ENCODE results near the gene LACRT. TPM values are rescaled to one million over a fixed set of nuclear protein-coding genes. Genes with fewer than 3 reads are reported as not detected.
"Not testable (repeated sequence)": the region's sequence is repeated elsewhere in the genome, so short reads cannot be mapped to it uniquely, and the experiment has no call there.

The LACRT gene, protein sequence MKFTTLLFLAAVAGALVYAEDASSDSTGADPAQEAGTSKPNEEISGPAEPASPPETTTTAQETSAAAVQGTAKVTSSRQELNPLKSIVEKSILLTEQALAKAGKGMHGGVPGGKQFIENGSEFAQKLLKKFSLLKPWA
- total RNA-seq, result not detected
- polyA plus RNA-seq, result not detected

DNA sequence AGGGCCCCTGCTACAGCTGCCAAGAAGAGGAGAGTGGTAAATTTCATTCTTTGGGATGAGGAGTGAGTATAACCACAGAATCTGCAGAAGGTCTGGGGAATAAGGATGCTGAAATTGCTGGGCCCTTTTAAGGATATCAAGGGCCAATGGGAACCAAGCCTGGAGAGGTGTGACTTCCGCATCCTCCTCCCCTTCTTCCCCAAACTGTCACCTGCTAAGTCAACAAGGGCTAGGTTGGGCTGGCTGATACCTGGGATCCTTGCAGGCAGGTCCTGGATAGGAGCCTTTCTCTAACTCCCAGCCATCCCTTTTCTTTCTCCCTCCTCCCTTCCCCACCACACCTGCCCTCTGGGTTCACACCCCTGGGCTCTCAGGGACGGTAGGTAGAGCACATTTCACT, at the start of gene LACRT:
Gene LACRT (minus strand): TSS at position 101 of the 400 bp plus-strand sequence. CDS start 54 bp downstream, at position 47.
- ChIA-PET POLR2A (no interaction called here), CTCF (no interaction called here)
- Histone ChIP-seq H3K4me3 (ENCODE audit: low read length) (no peak within 1 kb of the TSS), H3K36me3 (ENCODE audit: insufficient read depth, low read length) (no peaks in the 10 kb centered on the region), H3K27me3 (ENCODE audit: insufficient read depth, low read length, poor library complexity, severe bottlenecking) (no peaks in the 10 kb centered on the region), H3K4me1 (ENCODE audit: insufficient read depth, low read length) (no peaks in the 10 kb centered on the region), H3K27ac (ENCODE audit: low read depth, low read length) (no peak within 1 kb of the TSS), H3K9me3 (ENCODE audit: low read length) (no peaks in the 10 kb centered on the region)
- Mint-ChIP-seq H3K36me3 (peaks cover 0 to 1% (median 0%) of the 10 kb centered on the region in 3 donors), H3K9me3 (no peaks in the 10 kb centered on the region), H3K27me3 (peaks cover 18 to 49% of the 10 kb centered on the region in 2 donors), H3K4me1 (no peaks in the 10 kb centered on the region), H3K27ac (peak within 1 kb of the TSS in 1 of 8 donors; percentile 57), H3K4me3 (no peak within 1 kb of the TSS)
- no peak for DNase-seq

DNA sequence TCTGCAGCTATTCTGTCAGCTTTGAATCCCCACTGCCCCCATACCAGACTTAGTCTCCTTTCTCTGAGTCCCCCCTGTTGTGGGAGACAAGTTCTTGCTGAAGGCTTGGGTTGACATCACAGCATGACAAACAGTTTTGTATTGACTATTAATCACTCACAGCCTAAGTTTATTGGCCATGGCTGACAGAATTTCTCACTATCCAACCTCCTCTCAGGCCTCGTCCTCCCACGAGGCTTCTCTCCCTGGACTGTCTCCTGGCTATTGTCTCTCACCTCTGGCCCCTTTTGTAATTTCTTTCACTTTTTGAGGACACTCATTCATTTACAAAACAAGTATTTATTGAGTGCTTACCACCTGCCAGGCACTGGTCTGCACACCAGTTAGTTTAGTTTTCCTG, 48.7 kb upstream of the LACRT start:
- peaks cover 0 to 6% (median 2%) of the 10 kb centered on the region in 5 donors for H3K9me3 Mint-ChIP-seq
- DNase-seq, result no peak
- no peaks in the 10 kb centered on the region for H3K36me3 ChIP-seq (ENCODE audit: insufficient read depth, low read length)
- no peaks in the 10 kb centered on the region for H3K4me1 ChIP-seq (ENCODE audit: insufficient read depth, low read length)
- H3K9me3 ChIP-seq (ENCODE audit: low read length), result no peaks in the 10 kb centered on the region
- no peak overlapping the region for H3K4me3 ChIP-seq (ENCODE audit: low read length)
- POLR2A ChIA-PET, result interaction anchor here (0.5 kb wide), 1 partner anchor 66 kb away, joined by 8 read pairs; no protein-coding TSS in a partner anchor
- peaks cover 27 to 83% of the 10 kb centered on the region in 2 donors for H3K27me3 Mint-ChIP-seq
- H3K27me3 ChIP-seq (ENCODE audit: insufficient read depth, low read length, poor library complexity, severe bottlenecking), result peaks cover 7% of the 10 kb centered on the region
- no peak overlapping the region for H3K4me3 Mint-ChIP-seq
- no peaks in the 10 kb centered on the region for H3K4me1 Mint-ChIP-seq
- CTCF ChIA-PET, result interaction anchor here (1.1 kb wide), 1 partner anchor 389 kb away, joined by 4 read pairs; no protein-coding TSS in a partner anchor
- H3K27ac Mint-ChIP-seq, result no peak overlapping the region
- no peaks in the 10 kb centered on the region for H3K36me3 Mint-ChIP-seq
- H3K27ac ChIP-seq (ENCODE audit: low read depth, low read length), result no peak overlapping the region

DNA sequence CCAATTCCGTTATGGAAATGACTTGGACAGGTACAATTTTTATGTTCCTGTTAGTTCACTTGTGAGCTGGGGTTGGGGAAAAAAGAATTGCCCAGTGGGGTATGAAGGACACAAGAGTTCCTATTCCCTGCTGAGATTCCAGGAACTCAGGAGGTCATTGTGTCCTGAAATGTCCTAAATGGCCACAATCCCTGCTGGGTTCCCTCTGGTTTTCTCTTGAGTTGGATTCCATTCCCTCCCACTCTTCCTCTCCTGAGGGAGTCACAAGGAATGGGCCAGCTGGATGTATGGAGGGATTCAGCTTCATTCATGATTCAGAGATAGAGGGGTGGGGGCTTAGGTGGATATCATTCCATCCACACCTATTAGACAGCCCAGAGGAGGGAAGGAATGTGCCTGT, 48.0 kb upstream of the LACRT start:
- CTCF ChIA-PET, result interaction anchor here (1.1 kb wide), 1 partner anchor 390 kb away, joined by 4 read pairs; no protein-coding TSS in a partner anchor

GRCh38 chr12:54680374-54680773, 45.7 kb upstream of the LACRT start:
- H3K4me1 ChIP-seq (ENCODE audit: insufficient read depth, low read length), result no peaks in the 10 kb centered on the region
- no peaks in the 10 kb centered on the region for H3K36me3 ChIP-seq (ENCODE audit: insufficient read depth, low read length)
- no peak overlapping the region for H3K4me3 ChIP-seq (ENCODE audit: low read length)
- peaks cover 24 to 83% of the 10 kb centered on the region in 2 donors for H3K27me3 Mint-ChIP-seq
- no peaks in the 10 kb centered on the region for H3K9me3 Mint-ChIP-seq
- no peak overlapping the region for H3K4me3 Mint-ChIP-seq
- peaks cover 7% of the 10 kb centered on the region for H3K27me3 ChIP-seq (ENCODE audit: insufficient read depth, low read length, poor library complexity, severe bottlenecking)
- no peaks in the 10 kb centered on the region for H3K4me1 Mint-ChIP-seq
- CTCF ChIA-PET, result no interaction called here
- H3K27ac ChIP-seq (ENCODE audit: low read depth, low read length), result no peak overlapping the region
- POLR2A ChIA-PET, result no interaction called here
- H3K9me3 ChIP-seq (ENCODE audit: low read length), result no peaks in the 10 kb centered on the region
- no peak for DNase-seq
- no peak overlapping the region for H3K27ac Mint-ChIP-seq
- no peaks in the 10 kb centered on the region for H3K36me3 Mint-ChIP-seq

More for the DNA sequence above, 48.0 kb upstream of the LACRT start:
- H3K27ac ChIP-seq (ENCODE audit: low read depth, low read length), result no peak overlapping the region
- no peak for DNase-seq
- Mint-ChIP-seq H3K27me3 (peaks cover 26 to 83% of the 10 kb centered on the region in 2 donors), H3K4me1 (no peaks in the 10 kb centered on the region), H3K36me3 (no peaks in the 10 kb centered on the region), H3K9me3 (peaks cover 0 to 6% (median 2%) of the 10 kb centered on the region in 5 donors), H3K27ac (no peak overlapping the region), H3K4me3 (no peak overlapping the region)
- POLR2A ChIA-PET, result interaction anchor here (0.5 kb wide), 1 partner anchor 67 kb away, joined by 8 read pairs; no protein-coding TSS in a partner anchor
- no peaks in the 10 kb centered on the region for H3K9me3 ChIP-seq (ENCODE audit: low read length)
- no peaks in the 10 kb centered on the region for H3K4me1 ChIP-seq (ENCODE audit: insufficient read depth, low read length)
- H3K36me3 ChIP-seq (ENCODE audit: insufficient read depth, low read length), result no peaks in the 10 kb centered on the region
- H3K4me3 ChIP-seq (ENCODE audit: low read length), result no peak overlapping the region
- H3K27me3 ChIP-seq (ENCODE audit: insufficient read depth, low read length, poor library complexity, severe bottlenecking), result peaks cover 7% of the 10 kb centered on the region

DNA sequence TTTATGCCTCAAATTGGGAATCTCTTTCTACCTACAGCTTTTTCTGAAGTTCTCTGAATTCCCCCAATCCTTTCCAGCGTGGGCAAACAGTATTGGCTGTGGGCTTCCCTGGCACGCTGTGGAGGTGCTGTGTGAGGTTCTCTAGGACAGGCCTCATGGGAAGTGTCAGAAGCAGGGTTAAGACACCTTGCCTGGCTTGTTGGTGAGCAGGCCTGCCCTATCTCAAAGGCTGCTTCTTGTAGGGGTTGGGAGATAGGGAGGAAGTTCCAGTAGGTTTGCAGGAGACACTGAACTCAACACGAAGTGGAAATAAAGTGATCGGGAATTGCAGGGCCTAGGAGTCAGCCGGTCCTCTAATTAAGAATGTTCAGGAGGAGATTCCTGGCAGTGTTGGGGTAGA, 43.4 kb upstream of the LACRT start:
- Histone ChIP-seq H3K4me3 (ENCODE audit: low read length) (no peak overlapping the region), H3K9me3 (ENCODE audit: low read length) (no peaks in the 10 kb centered on the region), H3K4me1 (ENCODE audit: insufficient read depth, low read length) (no peaks in the 10 kb centered on the region), H3K27me3 (ENCODE audit: insufficient read depth, low read length, poor library complexity, severe bottlenecking) (no peaks in the 10 kb centered on the region), H3K27ac (ENCODE audit: low read depth, low read length) (no peak overlapping the region), H3K36me3 (ENCODE audit: insufficient read depth, low read length) (no peaks in the 10 kb centered on the region)
- POLR2A ChIA-PET, result no interaction called here
- H3K4me3 Mint-ChIP-seq, result no peak overlapping the region
- no peak for DNase-seq
- no peaks in the 10 kb centered on the region for H3K4me1 Mint-ChIP-seq
- H3K36me3 Mint-ChIP-seq, result no peaks in the 10 kb centered on the region
- H3K27ac Mint-ChIP-seq, result peak overlapping the region in 1 of 8 donors; percentile 6
- H3K27me3 Mint-ChIP-seq, result peaks cover 14 to 69% of the 10 kb centered on the region in 2 donors
- CTCF ChIA-PET, result no interaction called here
- no peaks in the 10 kb centered on the region for H3K9me3 Mint-ChIP-seq

DNA sequence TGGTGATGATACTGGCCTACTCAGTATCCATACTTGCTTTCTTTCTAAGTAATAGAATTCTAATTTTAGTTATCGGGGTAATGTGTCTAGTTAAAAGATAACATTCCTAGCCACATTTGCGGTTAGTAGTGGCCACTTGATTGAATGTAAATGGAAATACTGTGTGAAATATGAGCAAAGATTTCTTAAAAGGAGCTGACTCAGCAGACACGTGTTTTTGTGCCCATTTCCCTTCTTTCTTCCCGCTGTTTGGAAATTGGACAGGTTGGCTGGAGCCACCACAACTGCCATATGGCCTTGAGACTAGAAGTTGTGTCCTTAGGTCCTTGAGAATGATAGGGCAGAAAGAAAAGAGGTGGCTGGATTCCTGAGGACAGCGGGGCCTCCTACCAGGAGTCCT, 33.2 kb upstream of the LACRT start:
- Mint-ChIP-seq H3K4me1 (no peaks in the 10 kb centered on the region), H3K9me3 (no peaks in the 10 kb centered on the region), H3K27me3 (peaks cover 9 to 56% of the 10 kb centered on the region in 2 donors), H3K27ac (no peak overlapping the region), H3K4me3 (no peak overlapping the region), H3K36me3 (no peaks in the 10 kb centered on the region)
- Histone ChIP-seq H3K27ac (ENCODE audit: low read depth, low read length) (no peak overlapping the region), H3K4me3 (ENCODE audit: low read length) (no peak overlapping the region), H3K27me3 (ENCODE audit: insufficient read depth, low read length, poor library complexity, severe bottlenecking) (peaks cover 6% of the 10 kb centered on the region), H3K9me3 (ENCODE audit: low read length) (no peaks in the 10 kb centered on the region), H3K36me3 (ENCODE audit: insufficient read depth, low read length) (no peaks in the 10 kb centered on the region), H3K4me1 (ENCODE audit: insufficient read depth, low read length) (no peaks in the 10 kb centered on the region)
- ChIA-PET CTCF (no interaction called here), POLR2A (no interaction called here)
- no peak for DNase-seq

- no peaks in the 10 kb centered on the region for H3K4me1 Mint-ChIP-seq
- H3K9me3 ChIP-seq (ENCODE audit: low read length), result no peaks in the 10 kb centered on the region
- no peaks in the 10 kb centered on the region for H3K36me3 Mint-ChIP-seq
- peak overlapping the region in 1 of 8 donors; percentile 54 for H3K27ac Mint-ChIP-seq
- no peak overlapping the region for H3K27ac ChIP-seq (ENCODE audit: low read depth, low read length)
- POLR2A ChIA-PET, result no interaction called here
- no peak for DNase-seq
- CTCF ChIA-PET, result interaction anchor here (1.1 kb wide), 1 partner anchor 20 kb away, joined by 3 read pairs; no protein-coding TSS in a partner anchor
- H3K27me3 ChIP-seq (ENCODE audit: insufficient read depth, low read length, poor library complexity, severe bottlenecking), result peaks cover 3% of the 10 kb centered on the region
- H3K4me1 ChIP-seq (ENCODE audit: insufficient read depth, low read length), result no peaks in the 10 kb centered on the region
- H3K9me3 Mint-ChIP-seq, result no peaks in the 10 kb centered on the region
- H3K36me3 ChIP-seq (ENCODE audit: insufficient read depth, low read length), result no peaks in the 10 kb centered on the region
- no peak overlapping the region for H3K4me3 Mint-ChIP-seq
- no peak overlapping the region for H3K4me3 ChIP-seq (ENCODE audit: low read length)
- peaks cover 9 to 48% of the 10 kb centered on the region in 2 donors for H3K27me3 Mint-ChIP-seq
These were observed 31.3 kb upstream of the LACRT start for GRCh38 chr12:54666008-54666407.

GRCh38 chr12:54665022-54665635, 30.4 kb upstream of the LACRT start:
- H3K9me3 Mint-ChIP-seq; H3K9me3 ChIP-seq (ENCODE audit: low read length); H3K36me3 ChIP-seq (ENCODE audit: insufficient read depth, low read length); H3K4me3 Mint-ChIP-seq; H3K36me3 Mint-ChIP-seq; DNase-seq; POLR2A ChIA-PET; H3K4me3 ChIP-seq (ENCODE audit: low read length); H3K27ac ChIP-seq (ENCODE audit: low read depth, low read length); H3K27me3 ChIP-seq (ENCODE audit: insufficient read depth, low read length, poor library complexity, severe bottlenecking); H3K4me1 Mint-ChIP-seq; H3K27ac Mint-ChIP-seq; H3K4me1 ChIP-seq (ENCODE audit: insufficient read depth, low read length): not testable (repeated sequence)
- peaks cover 13 to 44% of the 10 kb centered on the region in 2 donors for H3K27me3 Mint-ChIP-seq
- CTCF ChIA-PET, result interaction anchor here (0.6 to 1.1 kb wide), 2 partner anchors 20 to 414 kb away, joined by 3 read pairs; no protein-coding TSS in a partner anchor

All from CD8-positive, alpha-beta memory T cell (primary cell).